Spleen (tissue), 7 donors: ENCODE results near the gene BTD.

Experiments
- POLR2A ChIP-seq, 3 donors: fragments of 450-650 bp; IDR thresholded peaks; one replicate each; pipeline ENCODE4 v1.5.1; 2017; ENCODE audit warnings: antibody characterized with exemption in 3 of 3, mild to moderate bottlenecking in 1 of 3
- POLR2AphosphoS5 ChIP-seq, 3 donors: sonication (generic); formaldehyde crosslinking; IDR thresholded peaks; one replicate each; pipeline ENCODE4 v1.5.1; 2017; ENCODE audit warnings: antibody characterized with exemption in 3 of 3
- TF ChIP-seq, protein P1 (sequence below), 11 experiments: fragments of 200-600 bp in 7 of 11; fragments of 450-650 bp in 4 of 11; sonication (generic) in 4 of 11; IDR thresholded peaks in 8 of 11; conservative IDR thresholded peaks in 3 of 11; 1 replicate in 7 of 11; 2 replicates in 4 of 11; pipeline versions ENCODE4 v1.4.0 to v1.8.0; 2016 to 2021; ENCODE audit warnings: antibody characterized with exemption in 11 of 11, inconsistent platforms in 4 of 11, mild to moderate bottlenecking in 1 of 11
- donor health status: DM: no; HTN: no; CAD: no; lungs with moderate emphysema.
- donor health status: DM: no; HTN: no; CAD: no.
- donor health status: DM: no; HTN: no; CAD: no.

- TF ChIP-seq POLR2AphosphoS5 (IDR thresholded peaks at IDR 0.05) = no peak
- TF ChIP-seq, protein P1, sequence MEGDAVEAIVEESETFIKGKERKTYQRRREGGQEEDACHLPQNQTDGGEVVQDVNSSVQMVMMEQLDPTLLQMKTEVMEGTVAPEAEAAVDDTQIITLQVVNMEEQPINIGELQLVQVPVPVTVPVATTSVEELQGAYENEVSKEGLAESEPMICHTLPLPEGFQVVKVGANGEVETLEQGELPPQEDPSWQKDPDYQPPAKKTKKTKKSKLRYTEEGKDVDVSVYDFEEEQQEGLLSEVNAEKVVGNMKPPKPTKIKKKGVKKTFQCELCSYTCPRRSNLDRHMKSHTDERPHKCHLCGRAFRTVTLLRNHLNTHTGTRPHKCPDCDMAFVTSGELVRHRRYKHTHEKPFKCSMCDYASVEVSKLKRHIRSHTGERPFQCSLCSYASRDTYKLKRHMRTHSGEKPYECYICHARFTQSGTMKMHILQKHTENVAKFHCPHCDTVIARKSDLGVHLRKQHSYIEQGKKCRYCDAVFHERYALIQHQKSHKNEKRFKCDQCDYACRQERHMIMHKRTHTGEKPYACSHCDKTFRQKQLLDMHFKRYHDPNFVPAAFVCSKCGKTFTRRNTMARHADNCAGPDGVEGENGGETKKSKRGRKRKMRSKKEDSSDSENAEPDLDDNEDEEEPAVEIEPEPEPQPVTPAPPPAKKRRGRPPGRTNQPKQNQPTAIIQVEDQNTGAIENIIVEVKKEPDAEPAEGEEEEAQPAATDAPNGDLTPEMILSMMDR (IDR thresholded peaks at IDR 0.05 in 8 of 11, conservative IDR thresholded peaks at IDR 0.05 in 3 of 11) = no peak
- no peak for TF ChIP-seq POLR2A (IDR thresholded peaks at IDR 0.05)
These were observed 14.5 kb downstream of the BTD start for GRCh38 chr3:15616053-15616452.
